ENCODE data around the gene CHST11.

CHST11 gene

DNA sequence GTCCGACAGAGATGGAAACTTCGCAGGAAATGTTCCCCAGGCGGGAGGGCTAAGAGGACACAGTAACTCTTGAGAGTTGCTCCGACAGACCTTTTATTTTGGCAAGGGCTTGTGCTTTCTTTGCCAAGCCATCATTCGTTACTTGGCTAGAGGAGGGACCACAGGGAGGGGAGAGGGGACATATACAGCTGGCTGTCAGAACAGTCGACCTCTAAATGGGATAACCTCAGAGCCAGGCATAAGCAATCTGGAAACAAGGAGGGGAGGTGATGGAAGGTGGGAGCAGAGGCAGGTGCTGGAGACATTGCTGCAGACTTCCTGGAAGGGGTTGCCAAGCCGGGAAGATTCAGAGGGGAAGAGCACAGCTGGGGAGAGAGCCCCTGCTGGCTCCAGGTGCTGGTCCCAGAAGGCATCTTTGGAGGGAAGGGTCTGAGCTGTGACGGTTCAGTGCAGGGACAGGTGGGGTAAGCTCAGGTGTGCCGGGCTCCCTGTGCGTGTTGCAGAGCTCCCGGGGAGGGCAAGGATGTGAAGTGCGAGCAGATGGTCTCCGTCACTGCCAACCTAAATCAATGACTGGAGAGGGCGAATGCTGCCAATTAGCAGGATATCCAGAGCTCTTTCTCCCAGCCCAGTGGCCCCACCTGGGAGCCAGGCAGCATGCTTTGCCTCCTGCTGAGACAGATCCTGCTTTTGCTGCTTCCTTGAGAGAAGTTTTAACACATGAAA, 50.1 kb downstream of the CHST11 start:
- H3K27me3 Mint-ChIP-seq: no peaks in the 10 kb centered on the region
- peaks cover 87% of the 10 kb centered on the region for H3K4me1 Mint-ChIP-seq (ENCODE audit: low read depth)
- H3K27ac Mint-ChIP-seq: no peak overlapping the region
- H3K9me3 Mint-ChIP-seq: peaks cover 7% of the 10 kb centered on the region
- H3K4me3 Mint-ChIP-seq: no peak overlapping the region
- peaks cover 18% of the 10 kb centered on the region for H3K36me3 Mint-ChIP-seq (ENCODE audit: low read depth)

DNA sequence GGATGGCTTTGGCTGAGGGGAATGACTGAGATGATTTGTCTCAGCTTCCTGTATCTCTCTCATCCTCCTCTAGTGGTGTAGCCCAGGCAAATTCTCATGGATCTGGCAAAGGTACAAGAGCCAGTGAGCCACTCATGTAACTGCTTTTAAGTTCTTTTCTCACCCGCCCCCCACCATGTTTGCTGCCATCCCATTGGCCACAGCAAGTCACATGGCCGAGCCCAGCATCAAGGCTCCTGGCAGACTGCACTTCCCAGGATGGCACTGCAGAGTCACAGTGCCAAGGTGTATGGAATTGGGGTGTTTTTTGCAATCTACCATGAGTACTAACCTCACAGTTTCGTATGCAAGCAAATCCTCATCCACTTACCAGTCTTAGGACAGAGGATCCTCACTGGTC, 50.9 kb downstream of the CHST11 start:
- Mint-ChIP-seq H3K36me3 (ENCODE audit: low read depth) (peaks cover 14% of the 10 kb centered on the region), H3K27me3 (no peaks in the 10 kb centered on the region), H3K9me3 (peaks cover 7% of the 10 kb centered on the region), H3K27ac (no peak overlapping the region), H3K4me3 (no peak overlapping the region), H3K4me1 (ENCODE audit: low read depth) (peaks cover 82% of the 10 kb centered on the region)

DNA sequence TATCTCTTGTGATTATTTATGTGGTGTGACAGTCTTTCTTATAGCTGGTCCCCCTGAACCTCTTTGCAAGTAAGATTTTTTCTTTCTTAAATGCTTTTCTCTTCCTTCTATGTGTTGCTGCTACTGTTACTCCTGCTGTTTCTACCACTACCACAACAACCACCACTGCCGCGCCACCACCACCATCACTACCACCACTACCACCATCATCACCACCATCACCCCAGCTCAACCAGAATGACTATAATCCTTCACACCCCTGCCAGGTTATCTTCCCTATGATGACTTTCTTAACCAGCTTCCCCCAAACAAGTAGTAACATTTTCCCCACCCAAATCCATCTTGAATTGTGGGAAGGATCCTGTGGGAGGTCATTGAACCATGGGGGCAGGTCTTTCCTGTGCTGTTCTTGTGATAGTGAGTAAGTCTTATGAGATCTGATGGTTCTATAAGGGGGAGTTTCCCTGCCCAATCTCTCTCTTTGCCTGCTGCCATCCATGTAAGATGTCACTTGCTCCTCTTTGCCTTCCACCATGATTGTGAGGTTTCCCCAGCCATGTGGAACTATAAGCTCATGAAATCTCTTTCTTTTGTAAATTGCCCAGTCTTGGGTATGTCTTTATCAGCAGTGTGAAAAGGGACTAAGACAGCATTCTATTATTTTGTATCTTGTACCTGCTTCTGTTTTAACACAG, 52.2 kb downstream of the CHST11 start:
- Mint-ChIP-seq H3K4me1 (ENCODE audit: low read depth) (peaks cover 71% of the 10 kb centered on the region), H3K36me3 (ENCODE audit: low read depth) (peaks cover 8% of the 10 kb centered on the region), H3K4me3 (no peak overlapping the region), H3K27me3 (no peaks in the 10 kb centered on the region), H3K9me3 (peaks cover 7% of the 10 kb centered on the region), H3K27ac (peak overlapping the region; percentile 38)

DNA sequence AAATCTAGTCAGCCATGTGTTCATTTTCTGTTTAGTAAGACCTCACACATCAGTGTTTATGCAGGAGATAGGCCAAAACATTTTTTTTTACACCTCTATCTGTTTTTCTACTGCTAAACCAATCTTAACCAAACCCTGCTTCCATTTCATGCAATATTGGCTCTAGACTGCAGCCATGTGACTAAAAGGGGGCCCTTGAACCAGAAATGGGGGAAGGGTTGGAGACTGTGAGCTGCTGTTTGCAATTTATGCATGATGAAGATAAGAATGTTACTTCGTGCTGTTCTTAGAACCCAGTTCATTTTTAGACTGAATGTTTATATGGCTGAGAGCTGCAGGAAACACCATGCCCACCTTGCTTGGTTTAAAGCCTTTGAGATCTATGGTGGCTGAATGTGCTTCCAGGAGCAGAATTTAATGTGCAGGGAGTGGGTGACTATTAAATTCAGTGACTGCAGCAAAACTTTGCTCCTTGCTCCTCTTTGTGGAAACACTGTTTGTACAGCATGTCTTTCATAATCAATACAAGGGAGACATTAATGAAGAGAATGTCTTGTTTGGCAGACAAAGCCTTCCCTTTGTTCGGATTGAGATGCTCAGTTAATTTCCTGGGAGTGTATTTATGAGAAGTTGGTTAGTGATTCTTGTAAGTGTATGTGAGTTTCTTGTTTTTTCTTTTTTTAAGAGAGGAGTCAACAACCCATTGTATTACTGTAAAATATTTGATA, 53.6 kb downstream of the CHST11 start:
- H3K9me3 Mint-ChIP-seq: peaks cover 7% of the 10 kb centered on the region
- no peak overlapping the region for H3K27ac Mint-ChIP-seq
- peaks cover 16% of the 10 kb centered on the region for H3K36me3 Mint-ChIP-seq (ENCODE audit: low read depth)
- no peak overlapping the region for H3K4me3 Mint-ChIP-seq
- H3K27me3 Mint-ChIP-seq: no peaks in the 10 kb centered on the region
- peaks cover 67% of the 10 kb centered on the region for H3K4me1 Mint-ChIP-seq (ENCODE audit: low read depth)

DNA sequence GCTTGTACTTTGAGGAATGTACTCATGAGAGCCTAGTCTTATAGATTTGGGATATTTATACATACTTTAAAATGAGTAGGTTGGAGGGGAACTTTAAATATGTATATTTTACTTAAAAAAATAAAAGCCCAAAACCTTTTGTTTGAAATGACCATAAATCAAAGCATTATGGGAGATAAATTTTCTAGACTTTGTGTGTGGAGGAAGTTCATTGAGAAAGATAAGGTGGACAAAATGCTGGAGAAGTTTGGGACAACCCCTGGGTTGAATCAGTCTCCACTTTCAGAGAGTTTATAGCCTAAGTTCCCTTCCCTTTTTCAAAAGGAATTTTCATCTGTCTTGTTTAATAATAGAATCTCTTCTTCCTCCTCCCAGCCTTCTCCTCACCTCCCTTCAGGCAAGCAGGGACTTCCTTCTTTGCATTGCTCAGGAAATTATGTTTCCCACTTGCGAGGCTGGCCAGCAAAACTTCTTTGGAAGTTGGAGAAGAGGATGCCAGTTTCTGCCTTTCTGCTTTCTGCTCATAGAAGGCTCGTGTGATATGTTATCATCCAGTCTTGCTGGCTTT, 54.2 kb downstream of the CHST11 start:
- Mint-ChIP-seq H3K27me3 (no peaks in the 10 kb centered on the region), H3K4me3 (no peak overlapping the region), H3K27ac (no peak overlapping the region), H3K9me3 (peaks cover 7% of the 10 kb centered on the region), H3K4me1 (ENCODE audit: low read depth) (peaks cover 66% of the 10 kb centered on the region), H3K36me3 (ENCODE audit: low read depth) (peaks cover 16% of the 10 kb centered on the region)

DNA sequence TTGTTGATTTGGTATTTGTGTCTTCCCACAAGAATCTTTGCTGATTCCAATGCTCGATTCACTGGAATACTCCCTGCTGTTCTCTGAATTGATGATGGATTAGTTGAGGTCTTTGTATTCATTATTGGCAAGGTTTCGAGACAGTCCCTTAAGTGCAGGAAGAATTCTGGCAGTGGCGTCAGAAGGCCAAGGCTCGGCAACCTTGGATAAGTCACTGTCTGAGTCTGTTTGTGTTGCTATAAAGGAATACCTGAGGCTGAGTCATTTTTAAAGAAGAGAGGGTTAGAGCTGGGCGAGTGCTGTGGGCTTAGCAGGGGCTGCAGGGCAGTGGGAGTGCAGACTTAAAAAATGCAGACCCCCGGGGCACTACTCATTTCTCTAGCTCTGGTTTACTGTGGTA, 56.9 kb downstream of the CHST11 start:
- H3K4me1 Mint-ChIP-seq (ENCODE audit: low read depth): peaks cover 58% of the 10 kb centered on the region
- no peaks in the 10 kb centered on the region for H3K27me3 Mint-ChIP-seq
- no peak overlapping the region for H3K4me3 Mint-ChIP-seq
- H3K36me3 Mint-ChIP-seq (ENCODE audit: low read depth): peaks cover 14% of the 10 kb centered on the region
- H3K9me3 Mint-ChIP-seq: peaks cover 6% of the 10 kb centered on the region
- H3K27ac Mint-ChIP-seq: no peak overlapping the region

DNA sequence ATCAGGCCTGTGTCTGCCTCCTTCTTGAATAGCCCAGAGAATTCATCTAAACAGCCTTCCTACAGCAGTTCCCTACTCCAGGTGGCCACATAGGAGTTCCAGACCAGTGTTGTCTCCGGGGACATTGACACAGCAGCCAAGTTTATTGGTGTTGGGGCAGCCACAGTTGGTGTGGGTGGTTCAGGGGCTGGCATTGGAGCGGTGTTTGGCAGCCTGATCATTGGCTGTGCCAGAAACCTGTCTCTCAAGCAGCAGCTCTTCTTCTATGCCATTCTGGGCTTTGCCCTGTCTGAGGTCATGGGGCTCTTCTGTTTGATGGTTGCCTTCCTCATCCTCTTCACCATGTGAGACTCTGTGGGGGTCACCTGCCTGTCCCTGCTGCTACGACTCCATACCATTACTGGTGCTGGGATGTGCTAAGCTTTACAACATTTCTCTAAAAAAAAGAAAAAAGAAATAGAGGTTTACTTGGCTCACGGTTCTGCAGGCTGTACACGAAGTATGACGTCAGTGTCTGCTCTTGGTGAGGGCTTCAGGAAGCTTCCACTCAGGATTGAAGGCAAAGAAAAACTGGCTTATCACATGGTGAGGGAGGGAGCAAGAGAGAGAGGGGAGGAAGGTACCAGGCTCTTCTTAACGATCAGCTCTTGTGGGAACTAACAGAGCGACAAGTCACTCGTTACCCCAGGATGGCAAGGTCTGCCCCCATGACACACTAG, 57.5 kb downstream of the CHST11 start:
- peaks cover 58% of the 10 kb centered on the region for H3K4me1 Mint-ChIP-seq (ENCODE audit: low read depth)

DNA sequence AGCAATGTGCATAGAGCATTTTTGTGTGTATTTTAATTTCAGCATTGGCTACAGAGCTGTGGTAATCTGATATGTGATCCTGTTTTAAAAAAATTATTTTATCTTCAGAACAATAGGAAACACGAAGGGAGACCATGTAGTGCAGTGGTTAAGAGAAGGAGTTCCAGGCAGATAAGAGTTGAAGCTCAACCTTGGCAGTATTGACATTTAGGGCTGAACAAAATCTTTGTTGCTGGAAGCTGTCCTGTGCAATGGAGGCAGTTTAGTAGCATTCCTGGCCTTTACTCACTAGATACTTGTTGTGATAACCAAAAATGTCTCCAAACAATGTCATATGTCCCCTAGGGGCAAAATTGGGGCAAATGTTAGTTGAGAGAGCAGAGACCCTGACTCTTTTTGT, 59.2 kb downstream of the CHST11 start:
- Mint-ChIP-seq H3K36me3 (ENCODE audit: low read depth) (peaks cover 8% of the 10 kb centered on the region), H3K27ac (no peak overlapping the region), H3K27me3 (no peaks in the 10 kb centered on the region), H3K4me3 (no peak overlapping the region), H3K4me1 (ENCODE audit: low read depth) (peaks cover 58% of the 10 kb centered on the region), H3K9me3 (no peaks in the 10 kb centered on the region)

More for the DNA sequence above, 57.5 kb downstream of the CHST11 start:
- Mint-ChIP-seq H3K27me3 (no peaks in the 10 kb centered on the region), H3K4me3 (no peak overlapping the region), H3K36me3 (ENCODE audit: low read depth) (peaks cover 8% of the 10 kb centered on the region), H3K9me3 (peaks cover under 1% of the 10 kb centered on the region), H3K27ac (no peak overlapping the region)

DNA sequence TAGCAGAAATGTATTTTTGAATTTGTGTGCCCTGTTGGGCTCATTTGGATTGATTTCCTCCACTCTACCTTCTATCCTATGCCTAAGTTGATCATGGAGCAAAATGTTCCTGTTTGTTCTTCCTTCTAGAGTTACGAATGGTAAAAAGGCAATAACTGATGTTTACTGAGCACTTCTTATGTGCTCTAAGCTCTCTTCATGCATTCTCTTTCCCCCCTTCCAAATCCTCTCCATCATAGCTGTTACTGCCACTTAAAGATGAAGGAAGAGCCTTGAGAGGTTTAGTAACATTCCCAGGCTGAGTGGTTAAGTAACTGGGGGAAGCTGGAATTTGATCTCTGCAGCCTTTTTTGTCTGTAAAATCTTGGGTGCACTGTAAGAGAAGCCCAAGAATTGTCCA, 60.1 kb downstream of the CHST11 start:
- H3K27ac Mint-ChIP-seq: no peak overlapping the region
- no peaks in the 10 kb centered on the region for H3K27me3 Mint-ChIP-seq
- H3K4me3 Mint-ChIP-seq: no peak overlapping the region
- H3K9me3 Mint-ChIP-seq: no peaks in the 10 kb centered on the region
- peaks cover 8% of the 10 kb centered on the region for H3K36me3 Mint-ChIP-seq (ENCODE audit: low read depth)
- peaks cover 60% of the 10 kb centered on the region for H3K4me1 Mint-ChIP-seq (ENCODE audit: low read depth)

DNA sequence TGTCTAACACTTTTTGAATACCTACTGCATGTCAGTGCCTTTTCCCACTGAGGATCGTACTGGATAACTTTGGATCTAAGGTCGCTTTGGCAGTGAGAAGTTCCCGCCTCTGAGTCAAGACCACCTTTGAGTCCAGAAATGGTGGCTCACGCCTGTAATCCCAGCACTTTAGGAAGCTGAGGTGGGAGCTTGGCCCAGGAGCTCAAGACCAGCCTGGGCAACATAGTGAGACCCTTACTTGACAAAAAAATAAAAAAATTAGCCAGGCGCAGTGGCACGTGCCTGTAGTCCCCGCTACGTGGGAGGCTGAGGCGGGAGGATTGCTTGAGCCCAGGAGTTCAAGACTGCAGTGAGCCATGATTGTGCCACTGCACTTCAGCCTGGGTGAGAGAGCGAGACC, 61.1 kb downstream of the CHST11 start:
- Mint-ChIP-seq H3K27ac (no peak overlapping the region), H3K36me3 (ENCODE audit: low read depth) (peaks cover 8% of the 10 kb centered on the region), H3K4me1 (ENCODE audit: low read depth) (peaks cover 66% of the 10 kb centered on the region), H3K9me3 (no peaks in the 10 kb centered on the region), H3K27me3 (no peaks in the 10 kb centered on the region), H3K4me3 (no peak overlapping the region)

DNA sequence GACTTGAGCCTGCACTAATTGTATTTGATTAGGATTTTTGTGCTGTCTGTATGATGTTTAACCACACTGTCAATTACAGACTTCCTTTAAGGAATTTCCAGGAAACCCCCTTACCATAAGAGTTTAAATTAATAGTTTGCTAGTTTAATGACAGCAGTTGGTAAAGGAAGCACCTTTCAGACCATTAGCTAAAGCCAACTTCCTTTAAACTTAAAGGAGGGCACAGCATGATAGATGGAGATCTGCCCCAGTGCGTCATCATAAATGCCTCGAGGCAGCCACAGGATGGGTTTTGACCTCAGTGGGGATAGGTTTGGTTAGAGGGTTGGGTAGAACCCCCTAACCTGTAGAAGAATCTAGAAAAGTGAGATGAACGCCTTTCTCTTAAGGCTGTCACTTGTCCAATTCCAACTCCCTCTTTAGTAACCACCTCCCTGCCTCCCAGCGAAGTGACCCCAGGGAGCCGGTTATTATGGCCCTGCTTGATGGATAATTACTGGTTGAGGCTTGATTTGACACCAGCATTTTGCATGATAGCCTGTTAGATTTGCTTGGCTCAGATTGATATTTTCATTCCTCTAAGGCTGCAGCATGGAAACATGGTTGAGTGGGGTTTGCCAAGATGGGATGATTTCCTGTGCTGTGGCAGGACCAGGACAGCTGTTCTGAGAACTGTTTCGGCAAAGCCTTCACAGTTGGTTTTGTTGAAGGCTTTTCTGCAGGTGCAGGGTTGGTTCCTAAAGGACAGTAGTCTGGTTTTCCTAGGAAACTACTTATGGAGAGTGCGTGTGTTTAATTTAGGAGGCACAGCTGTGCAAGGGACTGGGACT, 62.7 kb downstream of the CHST11 start:
- Mint-ChIP-seq H3K9me3 (no peaks in the 10 kb centered on the region), H3K4me3 (peak overlapping the region; percentile 36), H3K27me3 (no peaks in the 10 kb centered on the region), H3K36me3 (ENCODE audit: low read depth) (peaks cover 6% of the 10 kb centered on the region), H3K4me1 (ENCODE audit: low read depth) (peaks cover 79% of the 10 kb centered on the region), H3K27ac (peak overlapping the region; percentile 43)

DNA sequence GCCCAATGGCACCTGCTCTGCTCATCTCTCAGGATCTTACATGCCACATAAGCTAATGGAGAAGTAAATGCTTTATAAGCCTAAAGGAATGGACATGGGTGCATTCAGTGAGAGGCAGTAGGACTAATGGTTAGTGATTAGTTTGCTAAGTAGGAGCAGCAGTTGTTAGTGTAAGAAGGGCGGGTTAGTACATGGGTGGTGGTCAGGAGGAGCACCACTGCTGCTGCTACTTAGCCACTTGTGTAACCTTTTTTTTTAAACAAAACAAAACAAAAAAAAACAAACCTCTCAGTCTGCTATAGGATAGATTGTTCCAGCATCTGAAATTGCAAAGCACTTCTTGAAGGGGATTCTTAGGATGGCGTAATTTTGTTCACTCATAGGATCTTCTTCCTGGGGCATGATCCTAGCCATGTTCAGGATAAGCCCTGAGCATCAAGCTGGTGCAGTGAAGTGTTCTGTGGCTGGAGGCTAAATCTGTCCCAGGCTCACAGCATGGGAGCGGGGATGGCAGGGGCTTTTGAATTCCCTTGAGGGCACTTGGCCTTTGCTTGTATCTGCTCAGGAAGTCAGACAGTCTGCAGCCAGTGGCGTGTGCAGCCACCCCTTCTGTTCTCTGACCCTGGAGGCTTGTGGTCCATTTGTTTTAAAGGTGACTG, 63.6 kb downstream of the CHST11 start:
- Mint-ChIP-seq H3K27me3 (no peaks in the 10 kb centered on the region), H3K4me1 (ENCODE audit: low read depth) (peaks cover 82% of the 10 kb centered on the region), H3K4me3 (no peak overlapping the region), H3K36me3 (ENCODE audit: low read depth) (no peaks in the 10 kb centered on the region), H3K9me3 (no peaks in the 10 kb centered on the region), H3K27ac (no peak overlapping the region)

DNA sequence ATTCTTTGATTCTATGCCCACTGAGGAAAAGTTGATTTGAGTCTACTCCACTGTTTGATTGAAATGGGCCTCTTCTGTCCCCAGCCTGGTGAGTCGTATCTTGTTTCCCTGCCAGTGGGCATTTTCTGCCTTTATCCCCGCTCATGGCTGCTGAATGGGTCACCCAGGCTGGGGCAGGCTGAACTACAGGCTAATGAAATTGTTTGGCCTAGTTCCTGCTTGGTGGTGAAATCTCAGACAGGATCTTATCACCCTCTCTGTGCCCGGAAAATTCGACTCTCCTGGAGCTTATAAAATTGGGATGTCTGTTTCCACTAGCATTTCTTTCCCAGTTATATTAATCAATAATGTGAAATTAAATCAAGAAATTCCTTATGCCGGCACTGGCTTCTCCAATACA, 65.0 kb downstream of the CHST11 start:
- Mint-ChIP-seq H3K4me1 (ENCODE audit: low read depth) (peaks cover 81% of the 10 kb centered on the region), H3K27ac (peak overlapping the region; percentile 37), H3K4me3 (no peak overlapping the region), H3K27me3 (no peaks in the 10 kb centered on the region), H3K9me3 (no peaks in the 10 kb centered on the region), H3K36me3 (ENCODE audit: low read depth) (no peaks in the 10 kb centered on the region)
